HEK293T (cell line): Measurements from ENCODE around the gene CROT.

Experiments used
- BHLHE40 ChIP-seq: fragments of 450-650 bp; IDR thresholded peaks from 2 replicates; pipeline ENCODE4 v1.6.1; 2016; ENCODE audit warnings: mild to moderate bottlenecking, moderate library complexity, borderline replicate concordance
- ELF4 ChIP-seq: fragments of 450-650 bp; IDR thresholded peaks from 2 replicates; pipeline ENCODE4 v1.6.1; 2017; ENCODE audit warnings: antibody characterized with exemption
- FOXM1 ChIP-seq: fragments of 450-650 bp; IDR thresholded peaks from 2 replicates; pipeline ENCODE4 v1.6.1; 2017; ENCODE audit warnings: mild to moderate bottlenecking, borderline replicate concordance
- LEF1 ChIP-seq: fragments of 450-650 bp; IDR thresholded peaks from 2 replicates; pipeline ENCODE4 v1.6.1; 2017; ENCODE audit warnings: mild to moderate bottlenecking, borderline replicate concordance
- NFRKB ChIP-seq: fragments of 450-650 bp; IDR thresholded peaks from 2 replicates; pipeline ENCODE4 v1.6.1; 2016; ENCODE audit warnings: mild to moderate bottlenecking, moderate library complexity
- SP1 ChIP-seq: fragments of 450-650 bp; IDR thresholded peaks from 2 replicates; pipeline ENCODE4 v1.6.1; 2017
- SUZ12 ChIP-seq: fragments of 450-650 bp; IDR thresholded peaks from 2 replicates; pipeline ENCODE4 v1.6.1; 2016; ENCODE audit warnings: mild to moderate bottlenecking
- TARDBP ChIP-seq: fragments of 450-650 bp; IDR thresholded peaks from 2 replicates; pipeline ENCODE4 v1.6.1; 2016
- ZNF384 ChIP-seq: fragments of 450-650 bp; IDR thresholded peaks from 2 replicates; pipeline ENCODE4 v1.6.1; 2016

GRCh38 chr7:87448388-87448787 lies 102.9 kb downstream of the CROT start:
- no peak for TF ChIP-seq FOXM1
- TF ChIP-seq ELF4 = no peak
- no peak for TF ChIP-seq SP1
- no peak for TF ChIP-seq SUZ12
- TF ChIP-seq BHLHE40 = no peak
- no peak for TF ChIP-seq LEF1
- TF ChIP-seq TARDBP = no peak
- TF ChIP-seq NFRKB = no peak
- TF ChIP-seq ZNF384 = no peak
